ENCODE data around the gene GXYLT2.

Gene GXYLT2

GRCh38 chr3:72896996-72897757, 9.3 kb downstream of the GXYLT2 start:
- H3K4me1 ChIP-seq: peaks cover 0 to 10% (median 3%) of the 10 kb centered on the region in 4 donors
- no peak overlapping the region for H3K27ac ChIP-seq
- TF ChIP-seq CTCF (IDR thresholded peaks at IDR 0.05): no peak
- no peak overlapping the region for H3K4me3 ChIP-seq
- no peaks in the 10 kb centered on the region for H3K9me3 ChIP-seq
- H3K27me3 ChIP-seq: no peaks in the 10 kb centered on the region
- DNase-seq: no peak
- intact Hi-C loops (cut with DNase I; ENCODE audit: low total_unique reads): no loop called here
- H3K36me3 ChIP-seq: no peaks in the 10 kb centered on the region

GRCh38 chr3:72897758-72898007, 9.8 kb downstream of the GXYLT2 start:
- Histone ChIP-seq H3K9me3 (no peaks in the 10 kb centered on the region), H3K27me3 (no peaks in the 10 kb centered on the region), H3K4me3 (no peak overlapping the region), H3K4me1 (peaks cover 0 to 10% (median 7%) of the 10 kb centered on the region in 4 donors), H3K27ac (no peak overlapping the region), H3K36me3 (no peaks in the 10 kb centered on the region)
- no peak for TF ChIP-seq CTCF (IDR thresholded peaks at IDR 0.05)
- intact Hi-C loops (cut with DNase I; ENCODE audit: low total_unique reads): no loop called here
- DNase-seq: no peak

- TF ChIP-seq CTCF (IDR thresholded peaks at IDR 0.05): no peak
- no peaks in the 10 kb centered on the region for H3K9me3 ChIP-seq
- H3K27ac ChIP-seq: no peak overlapping the region
- no peaks in the 10 kb centered on the region for H3K27me3 ChIP-seq
- no peaks in the 10 kb centered on the region for H3K36me3 ChIP-seq
- no peak for DNase-seq
- intact Hi-C loops (cut with DNase I; ENCODE audit: low total_unique reads): no loop called here
- H3K4me3 ChIP-seq: no peak overlapping the region
- H3K4me1 ChIP-seq: peaks cover 0 to 19% (median 14%) of the 10 kb centered on the region in 4 donors
Observed at GRCh38 chr3:72899349-72899765, 11.5 kb downstream of the GXYLT2 start.

- Histone ChIP-seq H3K36me3 (no peaks in the 10 kb centered on the region), H3K4me3 (no peak overlapping the region), H3K9me3 (no peaks in the 10 kb centered on the region), H3K27ac (no peak overlapping the region), H3K27me3 (no peaks in the 10 kb centered on the region), H3K4me1 (peaks cover 0 to 19% (median 14%) of the 10 kb centered on the region in 4 donors)
- no peak for DNase-seq
- intact Hi-C loops (cut with DNase I; ENCODE audit: low total_unique reads): no loop called here
- TF ChIP-seq CTCF (IDR thresholded peaks at IDR 0.05): no peak
Observed at GRCh38 chr3:72900048-72900447, 12.2 kb downstream of the GXYLT2 start.

GRCh38 chr3:72901840-72902239, 14.0 kb downstream of the GXYLT2 start:
- no peak for DNase-seq
- intact Hi-C loops (cut with DNase I; ENCODE audit: low total_unique reads): no loop called here
- H3K9me3 ChIP-seq: no peaks in the 10 kb centered on the region
- no peak overlapping the region for H3K4me3 ChIP-seq
- no peaks in the 10 kb centered on the region for H3K36me3 ChIP-seq
- no peak for TF ChIP-seq CTCF (IDR thresholded peaks at IDR 0.05)
- peak overlapping the region in 1 of 2 donors; percentile 31 for H3K27ac ChIP-seq
- H3K27me3 ChIP-seq: no peaks in the 10 kb centered on the region
- H3K4me1 ChIP-seq: peaks cover 0 to 37% (median 19%) of the 10 kb centered on the region in 4 donors

- H3K27ac ChIP-seq: peak overlapping the region; percentile 31 to 54
- H3K4me1 ChIP-seq: peaks cover 0 to 47% (median 29%) of the 10 kb centered on the region in 4 donors
- DNase-seq: no peak
Observed at GRCh38 chr3:72903004-72903403, 15.2 kb downstream of the GXYLT2 start.

More at GRCh38 chr3:72903004-72903403, 15.2 kb downstream of the GXYLT2 start:
- intact Hi-C loops (cut with DNase I; ENCODE audit: low total_unique reads): no loop called here
- Histone ChIP-seq H3K36me3 (no peaks in the 10 kb centered on the region), H3K27me3 (no peaks in the 10 kb centered on the region), H3K4me3 (no peak overlapping the region), H3K9me3 (no peaks in the 10 kb centered on the region)
- no peak for TF ChIP-seq CTCF (IDR thresholded peaks at IDR 0.05)

Data from tibial artery (tissue), 4 donors.